Caco-2 (cell line): ENCODE measurements around the gene TRAPPC6A. TPM values are rescaled to one million over a fixed set of nuclear protein-coding genes. Genes with fewer than 3 reads are reported as not detected.

Experiments
- BruUV-seq: library from RNA; stranded (reverse); fragments of 400-500 nt; replicated peaks from 2 replicates; lab custom pipeline; 2021; lab: Mats Ljungman, UMichigan
- CTCF ChIA-PET: fragments of 300-600 bp; sonication (Branson Sonifier 250); formaldehyde crosslinking; loops from one replicate; lab custom pipeline; 2022; ENCODE audit warnings: antibody characterized with exemption; lab: Charles Lee
- POLR2A ChIA-PET: fragments of 300-600 bp; sonication (Branson Sonifier 250); formaldehyde crosslinking; loops from one replicate; lab custom pipeline; 2022; ENCODE audit warnings: antibody characterized with exemption; lab: Charles Lee
- DNase-seq, 2 experiments: peaks; one replicate each; pipeline versions ENCODE4 v3.0.0 to v3.0.0-alpha.2; 2020 to 2022
- H3K27me3 ChIP-seq: replicated peaks from 2 replicates; pipeline ENCODE4 v1.6.0; 2011; ENCODE audit warnings: low read length; ENCODE audit not compliant: control insufficient read depth, insufficient read depth
- H3K36me3 ChIP-seq: 2 replicates; pipeline ENCODE4 v1.5.1; 2011; ENCODE audit warnings: low read length; ENCODE audit not compliant: control insufficient read depth, insufficient read depth
- H3K4me1 ChIP-seq: fragments of 250-450 bp; sonication (Bioruptor Pico); 2 replicates; pipeline ENCODE4 v1.5.1; 2020; ENCODE audit warnings: mild to moderate bottlenecking
- H3K4me3 ChIP-seq: 2 replicates; pipeline ENCODE4 v1.5.1; 2011; ENCODE audit warnings: low read depth, mild to moderate bottlenecking, control low read depth, low read length
- H3K9me3 ChIP-seq: fragments of 250-450 bp; sonication (Bioruptor Pico); 2 replicates; pipeline ENCODE4 v1.5.1; 2020; ENCODE audit warnings: mild to moderate bottlenecking, moderate library complexity
- H3K27ac Mint-ChIP-seq: one replicate; pipeline ENCODE4 v1.8.0; 2022; ENCODE audit warnings: mixed read lengths; ENCODE audit not compliant: unreplicated experiment
- H3K27me3 Mint-ChIP-seq: one replicate; pipeline ENCODE4 v1.8.0; 2022; ENCODE audit warnings: mixed read lengths; ENCODE audit not compliant: insufficient read depth, unreplicated experiment
- H3K36me3 Mint-ChIP-seq: one replicate; pipeline ENCODE4 v1.8.0; 2022; ENCODE audit warnings: mild to moderate bottlenecking, mixed read lengths; ENCODE audit not compliant: insufficient read depth, unreplicated experiment
- H3K4me1 Mint-ChIP-seq: one replicate; pipeline ENCODE4 v1.8.0; 2022; ENCODE audit warnings: low read depth, mixed read lengths; ENCODE audit not compliant: unreplicated experiment
- H3K4me3 Mint-ChIP-seq: one replicate; pipeline ENCODE4 v1.8.0; 2022; ENCODE audit warnings: mild to moderate bottlenecking, moderate library complexity, mixed read lengths; ENCODE audit not compliant: unreplicated experiment
- H3K9me3 Mint-ChIP-seq: one replicate; pipeline ENCODE4 v1.8.0; 2022; ENCODE audit warnings: mixed read lengths; ENCODE audit not compliant: unreplicated experiment
- intact Hi-C: fragments of 100-400 bp; cut with micrococcal nuclease; formaldehyde crosslinking; loops from one replicate; pipeline ENCODE4 v1.10.0; 2022; ENCODE audit not compliant: unreplicated experiment
- total RNA-seq: library from RNA; stranded (reverse); gene quantifications from 2 replicates; pipeline ENCODE4 v1.2.3, GENCODE V29; 2022
- TF ChIP-seq, protein P1 (sequence below), 2 experiments: fragments of 200-600 bp in 1 of 2; IDR thresholded peaks; 1 replicate in 1 of 2; 2 replicates in 1 of 2; pipeline versions ENCODE4 v1.5.1 to v1.8.0; 2011 to 2022; ENCODE audit warnings: antibody characterized with exemption in 1 of 2, control low read depth in 1 of 2, inconsistent platforms in 1 of 2, low read depth in 1 of 2, low read length in 1 of 2, mild to moderate bottlenecking in 1 of 2, moderate library complexity in 1 of 2; ENCODE audit not compliant: insufficient read depth in 1 of 2, severe bottlenecking in 1 of 2, unreplicated experiment in 1 of 2

The TRAPPC6A gene
- total RNA-seq, 1 experiment from 2014 or later = 53.2 TPM

DNA sequence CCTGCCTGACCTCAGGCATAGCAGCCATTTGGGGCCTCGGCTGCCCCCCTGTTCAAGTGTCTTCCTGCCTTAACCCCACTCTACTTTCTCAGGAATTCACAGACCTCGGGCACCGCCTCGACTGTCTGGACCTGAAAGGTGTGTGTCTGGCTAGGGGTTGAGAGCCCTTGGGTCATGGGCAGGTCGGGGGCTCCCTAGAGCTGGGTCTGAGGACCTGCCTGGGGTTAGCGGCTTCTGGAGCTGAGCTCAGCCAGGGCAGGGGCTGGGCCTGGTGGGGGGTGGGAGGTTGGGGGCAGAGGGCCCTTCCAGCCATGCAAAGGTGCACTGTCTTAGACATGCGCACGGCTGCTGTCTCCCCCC is 37.9 kb downstream of the TRAPPC6A start:
- Mint-ChIP-seq H3K9me3 (no peaks in the 10 kb centered on the region), H3K36me3 (peaks cover 52% of the 10 kb centered on the region), H3K4me1 (no peaks in the 10 kb centered on the region), H3K27ac (no peak overlapping the region), H3K4me3 (no peak overlapping the region), H3K27me3 (no peaks in the 10 kb centered on the region)
- TF ChIP-seq, protein P1, sequence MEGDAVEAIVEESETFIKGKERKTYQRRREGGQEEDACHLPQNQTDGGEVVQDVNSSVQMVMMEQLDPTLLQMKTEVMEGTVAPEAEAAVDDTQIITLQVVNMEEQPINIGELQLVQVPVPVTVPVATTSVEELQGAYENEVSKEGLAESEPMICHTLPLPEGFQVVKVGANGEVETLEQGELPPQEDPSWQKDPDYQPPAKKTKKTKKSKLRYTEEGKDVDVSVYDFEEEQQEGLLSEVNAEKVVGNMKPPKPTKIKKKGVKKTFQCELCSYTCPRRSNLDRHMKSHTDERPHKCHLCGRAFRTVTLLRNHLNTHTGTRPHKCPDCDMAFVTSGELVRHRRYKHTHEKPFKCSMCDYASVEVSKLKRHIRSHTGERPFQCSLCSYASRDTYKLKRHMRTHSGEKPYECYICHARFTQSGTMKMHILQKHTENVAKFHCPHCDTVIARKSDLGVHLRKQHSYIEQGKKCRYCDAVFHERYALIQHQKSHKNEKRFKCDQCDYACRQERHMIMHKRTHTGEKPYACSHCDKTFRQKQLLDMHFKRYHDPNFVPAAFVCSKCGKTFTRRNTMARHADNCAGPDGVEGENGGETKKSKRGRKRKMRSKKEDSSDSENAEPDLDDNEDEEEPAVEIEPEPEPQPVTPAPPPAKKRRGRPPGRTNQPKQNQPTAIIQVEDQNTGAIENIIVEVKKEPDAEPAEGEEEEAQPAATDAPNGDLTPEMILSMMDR (IDR thresholded peaks at IDR 0.05; ENCODE audit: insufficient read depth in 1 of 2, low read depth in 1 of 2, low read length in 1 of 2, severe bottlenecking in 1 of 2, unreplicated experiment in 1 of 2) = no peak
- Histone ChIP-seq H3K4me1 (no peaks in the 10 kb centered on the region), H3K4me3 (no peak overlapping the region), H3K27me3 (no peaks in the 10 kb centered on the region), H3K9me3 (no peaks in the 10 kb centered on the region), H3K36me3 (peaks cover 3% of the 10 kb centered on the region)
- CTCF ChIA-PET = no interaction called here
- no TSS peak for BruUV-seq
- DNase-seq = no peak
- intact Hi-C loops = no loop called here
- POLR2A ChIA-PET = interaction anchor here (0.5 kb wide), 1 partner anchor 107 kb away, joined by 3 read pairs; no protein-coding TSS in a partner anchor

DNA sequence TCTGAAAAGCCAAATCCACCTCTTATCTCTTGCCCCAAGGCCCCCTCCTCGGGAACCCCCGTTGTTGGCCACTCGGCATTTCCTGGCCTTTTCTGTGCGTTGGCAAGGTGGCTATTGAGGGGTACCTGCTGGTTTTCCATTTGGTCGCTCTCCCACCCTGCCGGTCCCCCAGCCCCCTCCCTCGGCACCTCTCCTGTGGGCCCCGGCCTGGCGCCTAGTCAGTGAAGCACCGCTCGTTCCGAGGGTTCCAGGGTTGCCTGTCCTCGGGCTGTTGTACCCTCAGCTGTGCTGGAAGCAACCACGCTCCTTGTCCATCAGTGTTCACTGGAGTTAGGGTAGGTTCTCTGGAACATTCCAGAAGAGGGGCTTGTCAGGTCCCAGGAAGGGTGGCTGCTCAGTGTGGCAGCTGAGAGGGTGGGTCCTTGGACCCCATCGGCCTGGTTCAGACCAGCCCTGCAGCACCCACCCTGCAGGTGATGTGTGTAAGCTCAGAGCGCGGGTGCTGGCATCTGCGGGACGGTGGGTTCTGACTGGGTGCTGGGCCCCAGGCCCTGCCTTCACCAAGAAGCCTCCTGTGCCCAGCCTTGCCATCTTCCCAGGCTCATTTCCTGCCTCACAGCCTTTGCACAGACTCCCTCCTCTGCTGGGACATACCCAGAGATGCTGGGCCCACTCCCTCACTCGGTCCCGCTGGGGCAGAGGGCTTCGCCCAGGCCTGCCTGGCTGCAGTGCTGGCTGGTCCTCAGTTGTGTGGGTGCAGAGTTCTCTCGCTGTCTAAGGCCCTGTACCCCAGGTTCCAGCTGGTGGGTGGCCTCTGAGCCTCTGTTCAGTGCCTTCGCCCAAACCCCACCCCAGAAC is 38.5 kb downstream of the TRAPPC6A start:
- Mint-ChIP-seq H3K4me3 (no peak overlapping the region), H3K36me3 (peaks cover 46% of the 10 kb centered on the region), H3K27ac (no peak overlapping the region), H3K9me3 (no peaks in the 10 kb centered on the region), H3K4me1 (no peaks in the 10 kb centered on the region), H3K27me3 (no peaks in the 10 kb centered on the region)
- no peak for DNase-seq
- Histone ChIP-seq H3K9me3 (no peaks in the 10 kb centered on the region), H3K36me3 (peaks cover 3% of the 10 kb centered on the region), H3K4me3 (no peak overlapping the region), H3K4me1 (no peaks in the 10 kb centered on the region), H3K27me3 (no peaks in the 10 kb centered on the region)
- intact Hi-C loops = no loop called here
- TF ChIP-seq, protein P1 (IDR thresholded peaks at IDR 0.05; ENCODE audit: insufficient read depth in 1 of 2, low read depth in 1 of 2, low read length in 1 of 2, severe bottlenecking in 1 of 2, unreplicated experiment in 1 of 2) = no peak
- no TSS peak for BruUV-seq
- CTCF ChIA-PET = no interaction called here
- POLR2A ChIA-PET = interaction anchor here (0.5 kb wide), 1 partner anchor 107 kb away, joined by 3 read pairs; no protein-coding TSS in a partner anchor

DNA sequence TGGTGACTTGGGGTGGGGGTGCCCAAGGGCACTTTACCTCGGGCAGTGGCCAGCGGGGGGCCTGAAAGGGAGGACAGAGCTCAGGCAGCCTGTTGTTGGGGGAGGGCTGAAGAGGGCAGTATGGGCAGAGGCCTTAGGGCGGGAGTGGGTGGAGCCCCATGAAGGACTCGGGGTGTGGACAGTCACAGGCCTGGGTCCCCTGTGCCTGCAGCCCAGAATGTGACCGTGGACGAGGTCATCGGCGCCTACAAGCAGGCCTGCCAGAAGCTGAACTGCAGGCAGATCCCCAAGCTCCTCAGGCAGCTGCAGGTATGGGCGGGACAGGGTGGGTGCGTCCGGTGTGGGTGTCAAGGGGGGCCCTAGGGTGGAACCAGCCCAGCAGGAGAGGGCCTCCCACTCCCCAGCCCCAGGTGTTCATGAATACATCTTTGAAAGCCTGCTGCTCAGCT is 39.7 kb downstream of the TRAPPC6A start:
- no peaks in the 10 kb centered on the region for H3K27me3 Mint-ChIP-seq
- Histone ChIP-seq H3K27me3 (no peaks in the 10 kb centered on the region), H3K4me3 (no peak overlapping the region), H3K36me3 (peaks cover 1% of the 10 kb centered on the region; the same call in 1 of the 2 replicates), H3K4me1 (no peaks in the 10 kb centered on the region), H3K9me3 (no peaks in the 10 kb centered on the region)
- no peak overlapping the region for H3K27ac Mint-ChIP-seq
- intact Hi-C loops = no loop called here
- no peaks in the 10 kb centered on the region for H3K9me3 Mint-ChIP-seq
- CTCF ChIA-PET = interaction anchor here (0.6 kb wide), 1 partner anchor 40 kb away, joined by 4 read pairs; the partner anchor contains the start of gene TRAPPC6A
- no peaks in the 10 kb centered on the region for H3K4me1 Mint-ChIP-seq
- DNase-seq = no peak
- BruUV-seq = no TSS peak
- POLR2A ChIA-PET = interaction anchor here (0.6 kb wide), 1 partner anchor 8 kb away, joined by 3 read pairs; no protein-coding TSS in a partner anchor
- TF ChIP-seq, protein P1 (IDR thresholded peaks at IDR 0.05; ENCODE audit: insufficient read depth in 1 of 2, low read depth in 1 of 2, low read length in 1 of 2, severe bottlenecking in 1 of 2, unreplicated experiment in 1 of 2) = no peak
- peaks cover 40% of the 10 kb centered on the region for H3K36me3 Mint-ChIP-seq
- no peak overlapping the region for H3K4me3 Mint-ChIP-seq
